Measurements from ENCODE around the gene DMKN.
A peak's percentile ranks its signal among the peaks of the same experiment; 100 is the strongest.

The DMKN gene

GRCh38 chr19:35560271-35560670 is 46.8 kb upstream of the DMKN start:
- Histone ChIP-seq H3K36me3 (no peaks in the 10 kb centered on the region), H3K27me3 (peaks cover 0 to 73% of the 10 kb centered on the region in 2 donors), H3K9me3 (no peaks in the 10 kb centered on the region), H3K4me1 (peaks cover 0 to 12% (median 9%) of the 10 kb centered on the region in 4 donors), H3K4me3 (no peak overlapping the region), H3K27ac (no peak overlapping the region)
- intact Hi-C loops (cut with DNase I; ENCODE audit: low total_unique reads) = no loop called here
- TF ChIP-seq, protein P1, sequence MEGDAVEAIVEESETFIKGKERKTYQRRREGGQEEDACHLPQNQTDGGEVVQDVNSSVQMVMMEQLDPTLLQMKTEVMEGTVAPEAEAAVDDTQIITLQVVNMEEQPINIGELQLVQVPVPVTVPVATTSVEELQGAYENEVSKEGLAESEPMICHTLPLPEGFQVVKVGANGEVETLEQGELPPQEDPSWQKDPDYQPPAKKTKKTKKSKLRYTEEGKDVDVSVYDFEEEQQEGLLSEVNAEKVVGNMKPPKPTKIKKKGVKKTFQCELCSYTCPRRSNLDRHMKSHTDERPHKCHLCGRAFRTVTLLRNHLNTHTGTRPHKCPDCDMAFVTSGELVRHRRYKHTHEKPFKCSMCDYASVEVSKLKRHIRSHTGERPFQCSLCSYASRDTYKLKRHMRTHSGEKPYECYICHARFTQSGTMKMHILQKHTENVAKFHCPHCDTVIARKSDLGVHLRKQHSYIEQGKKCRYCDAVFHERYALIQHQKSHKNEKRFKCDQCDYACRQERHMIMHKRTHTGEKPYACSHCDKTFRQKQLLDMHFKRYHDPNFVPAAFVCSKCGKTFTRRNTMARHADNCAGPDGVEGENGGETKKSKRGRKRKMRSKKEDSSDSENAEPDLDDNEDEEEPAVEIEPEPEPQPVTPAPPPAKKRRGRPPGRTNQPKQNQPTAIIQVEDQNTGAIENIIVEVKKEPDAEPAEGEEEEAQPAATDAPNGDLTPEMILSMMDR (IDR thresholded peaks at IDR 0.05) = no peak
- DNase-seq = no peak

DNA sequence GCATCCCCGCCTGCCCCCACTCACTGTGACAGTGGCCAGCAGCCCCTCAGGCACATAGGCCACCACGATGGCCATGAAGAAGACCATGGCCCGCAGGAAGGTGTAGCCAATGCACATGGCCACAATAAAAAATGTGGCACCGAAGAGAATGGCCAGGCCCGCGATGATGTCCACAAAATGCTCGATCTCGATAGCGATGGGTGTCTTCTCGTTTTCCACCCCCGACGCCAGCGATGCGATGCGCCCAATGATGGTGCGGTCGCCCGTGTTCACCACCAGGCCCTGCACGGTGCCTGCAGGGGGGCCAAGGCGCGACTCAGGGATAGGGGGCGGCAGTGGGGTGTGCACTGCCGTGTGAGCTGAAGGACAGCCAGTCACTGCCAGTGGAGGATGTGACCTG is 46.3 kb upstream of the DMKN start:
- intact Hi-C loops (cut with DNase I; ENCODE audit: low total_unique reads) = no loop called here
- H3K4me3 ChIP-seq = no peak overlapping the region
- peaks cover 0 to 12% (median 9%) of the 10 kb centered on the region in 4 donors for H3K4me1 ChIP-seq
- TF ChIP-seq, protein P1 (IDR thresholded peaks at IDR 0.05) = no peak
- no peaks in the 10 kb centered on the region for H3K36me3 ChIP-seq
- peaks cover 0 to 69% of the 10 kb centered on the region in 2 donors for H3K27me3 ChIP-seq
- DNase-seq = no peak
- H3K27ac ChIP-seq = no peak overlapping the region
- H3K9me3 ChIP-seq = no peaks in the 10 kb centered on the region

DNA sequence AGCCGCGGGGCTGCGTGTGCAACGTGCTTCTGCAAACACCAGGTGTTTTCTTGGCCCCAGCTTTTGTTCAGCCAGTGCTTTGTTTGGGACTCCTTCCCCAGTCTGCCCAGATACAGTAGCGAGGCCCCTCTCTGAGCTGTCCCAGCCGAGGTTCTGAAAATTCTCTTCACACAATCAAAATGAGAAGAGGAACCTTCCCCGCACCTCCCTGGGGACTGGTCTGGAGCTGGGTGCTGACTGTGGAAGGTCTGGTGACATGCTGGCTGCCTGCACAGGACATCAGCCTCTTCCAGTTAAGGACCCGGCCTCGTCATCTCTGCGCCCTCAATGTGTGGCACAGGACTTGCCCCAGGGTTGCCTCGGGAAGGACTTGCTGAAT is 45.8 kb upstream of the DMKN start:
- Histone ChIP-seq H3K4me1 (peaks cover 0 to 12% (median 9%) of the 10 kb centered on the region in 4 donors), H3K4me3 (no peak overlapping the region), H3K27ac (no peak overlapping the region), H3K27me3 (peaks cover 0 to 65% of the 10 kb centered on the region in 2 donors), H3K36me3 (no peaks in the 10 kb centered on the region), H3K9me3 (no peaks in the 10 kb centered on the region)
- TF ChIP-seq, protein P1 (IDR thresholded peaks at IDR 0.05) = no peak
- DNase-seq = no peak
- intact Hi-C loops (cut with DNase I; ENCODE audit: low total_unique reads) = no loop called here

- peaks cover 0 to 12% (median 9%) of the 10 kb centered on the region in 4 donors for H3K4me1 ChIP-seq
- H3K9me3 ChIP-seq = no peaks in the 10 kb centered on the region
- H3K4me3 ChIP-seq = peak overlapping the region in 1 of 2 donors; percentile 31
- H3K36me3 ChIP-seq = no peaks in the 10 kb centered on the region
- TF ChIP-seq, protein P1 (IDR thresholded peaks at IDR 0.05) = no peak
- H3K27me3 ChIP-seq = peaks cover 0 to 62% of the 10 kb centered on the region in 2 donors
- DNase-seq = peak in 1 of 2 donors; percentile 6
- intact Hi-C loops (cut with DNase I; ENCODE audit: low total_unique reads) = no loop called here
- no peak overlapping the region for H3K27ac ChIP-seq
Measured at GRCh38 chr19:35558400-35559280, 45.2 kb upstream of the DMKN start.

DNA sequence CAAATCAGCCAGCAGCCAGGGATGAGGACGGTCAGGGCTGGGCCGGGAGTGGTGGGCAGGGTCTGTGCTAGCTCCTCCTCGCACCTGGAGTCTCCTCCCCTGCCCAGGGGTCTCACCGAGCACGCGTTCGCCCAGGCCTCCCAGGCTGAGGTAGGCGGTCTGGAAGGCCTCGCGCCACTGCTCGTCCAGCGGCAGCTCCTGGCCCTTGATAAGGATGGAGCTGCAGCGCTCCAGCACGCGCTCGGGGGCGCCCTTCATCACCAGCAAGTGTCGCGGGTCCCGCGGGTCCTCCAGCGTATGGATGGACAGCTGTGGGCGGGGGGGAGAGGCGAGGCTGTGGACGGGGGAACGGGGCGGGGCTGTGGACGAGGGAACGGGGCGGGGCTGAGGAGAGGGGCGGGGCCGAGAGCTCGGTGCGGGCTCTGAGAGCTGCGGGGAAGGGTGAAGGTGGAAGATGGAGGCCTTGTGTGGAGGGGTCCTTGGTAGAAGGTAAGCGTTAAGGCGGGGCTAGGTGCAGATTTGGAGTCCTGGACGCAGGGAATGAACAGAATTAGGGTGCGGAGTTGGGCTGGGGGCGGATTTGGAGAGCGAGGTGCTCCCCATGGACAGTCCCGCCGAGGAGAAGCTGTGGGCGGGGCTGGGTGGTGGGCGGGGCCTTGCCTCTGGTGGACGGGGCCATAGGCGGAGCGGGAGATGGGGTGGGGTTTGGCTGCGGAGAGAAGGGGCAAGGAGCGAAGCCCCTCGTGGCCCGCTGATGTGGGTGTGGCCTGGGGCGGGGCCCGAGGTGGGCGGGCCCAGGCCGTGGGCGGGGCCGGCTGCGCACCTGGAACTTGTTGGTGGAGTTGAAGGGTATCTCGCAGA is 44.3 kb upstream of the DMKN start:
- DNase-seq = no peak
- Histone ChIP-seq H3K9me3 (no peaks in the 10 kb centered on the region), H3K36me3 (no peaks in the 10 kb centered on the region), H3K27me3 (peaks cover 0 to 54% of the 10 kb centered on the region in 2 donors), H3K4me1 (peaks cover 0 to 12% (median 9%) of the 10 kb centered on the region in 4 donors), H3K27ac (no peak overlapping the region), H3K4me3 (peak overlapping the region in 1 of 2 donors; percentile 31)
- TF ChIP-seq, protein P1 (IDR thresholded peaks at IDR 0.05) = no peak
- intact Hi-C loops (cut with DNase I; ENCODE audit: low total_unique reads) = no loop called here

Data from tibial artery (tissue), 4 donors.